Tibial artery (tissue), 4 donors: ENCODE results near the gene CDC42BPG.

ENCODE experiments used
- DNase-seq, 2 donors: peaks; one replicate each; pipeline ENCODE4 v3.0.0-alpha.2; 2019
- H3K27ac ChIP-seq, 2 donors: fragments of 200-600 bp; sonication (generic) in 1 of 2; 1 replicate in 1 of 2; 2 replicates in 1 of 2; pipeline ENCODE4 v1.5.1; 2018 to 2019; ENCODE audit warnings: mild to moderate bottlenecking in 1 of 2
- H3K27me3 ChIP-seq, 2 donors: fragments of 200-600 bp; sonication (generic) in 1 of 2; one replicate each; pipeline versions ENCODE4 v1.5.1 to v1.6.0; 2016 to 2019
- H3K36me3 ChIP-seq, 3 donors: fragments of 200-600 bp; sonication (generic) in 2 of 3; one replicate each; pipeline ENCODE4 v1.5.1; 2016 to 2019; ENCODE audit warnings: mild to moderate bottlenecking in 2 of 3
- H3K4me1 ChIP-seq, 4 donors: fragments of 200-600 bp; sonication (generic) in 2 of 4; 1 replicate in 3 of 4; 2 replicates in 1 of 4; pipeline ENCODE4 v1.5.1; 2016 to 2019
- H3K4me3 ChIP-seq, 2 donors: fragments of 200-600 bp; sonication (generic) in 1 of 2; 1 replicate in 1 of 2; 2 replicates in 1 of 2; pipeline ENCODE4 v1.5.1; 2018 to 2019; ENCODE audit warnings: mild to moderate bottlenecking in 2 of 2
- H3K9me3 ChIP-seq, 3 donors: fragments of 200-600 bp; sonication (generic) in 1 of 3; one replicate each; pipeline ENCODE4 v1.5.1; 2016 to 2019
- intact Hi-C: fragments of 100-400 bp; cut with DNase I; formaldehyde crosslinking; loops from one replicate; pipeline ENCODE4 v1.15.0; 2023; ENCODE audit warnings: low total_unique reads
- TF ChIP-seq, protein P1 (sequence below), 2 experiments: fragments of 200-600 bp in 1 of 2; fragments of 450-650 bp in 1 of 2; IDR thresholded peaks; one replicate each; pipeline ENCODE4 v1.5.1; 2017 to 2019; ENCODE audit warnings: antibody characterized with exemption in 2 of 2, mild to moderate bottlenecking in 1 of 2, moderate library complexity in 1 of 2

Gene CDC42BPG

GRCh38 chr11:64859542-64860414 lies 15.3 kb upstream of the CDC42BPG start:
- DNase-seq, result no peak
- Histone ChIP-seq H3K4me3 (no peak overlapping the region), H3K27ac (peak overlapping the region; percentile 82 to 97), H3K4me1 (peaks cover 6 to 97% (median 85%) of the 10 kb centered on the region in 4 donors), H3K27me3 (no peaks in the 10 kb centered on the region), H3K9me3 (no peaks in the 10 kb centered on the region), H3K36me3 (peaks cover 16 to 31% (median 22%) of the 10 kb centered on the region in 3 donors)
- intact Hi-C loops, result no loop called here
- TF ChIP-seq, protein P1, sequence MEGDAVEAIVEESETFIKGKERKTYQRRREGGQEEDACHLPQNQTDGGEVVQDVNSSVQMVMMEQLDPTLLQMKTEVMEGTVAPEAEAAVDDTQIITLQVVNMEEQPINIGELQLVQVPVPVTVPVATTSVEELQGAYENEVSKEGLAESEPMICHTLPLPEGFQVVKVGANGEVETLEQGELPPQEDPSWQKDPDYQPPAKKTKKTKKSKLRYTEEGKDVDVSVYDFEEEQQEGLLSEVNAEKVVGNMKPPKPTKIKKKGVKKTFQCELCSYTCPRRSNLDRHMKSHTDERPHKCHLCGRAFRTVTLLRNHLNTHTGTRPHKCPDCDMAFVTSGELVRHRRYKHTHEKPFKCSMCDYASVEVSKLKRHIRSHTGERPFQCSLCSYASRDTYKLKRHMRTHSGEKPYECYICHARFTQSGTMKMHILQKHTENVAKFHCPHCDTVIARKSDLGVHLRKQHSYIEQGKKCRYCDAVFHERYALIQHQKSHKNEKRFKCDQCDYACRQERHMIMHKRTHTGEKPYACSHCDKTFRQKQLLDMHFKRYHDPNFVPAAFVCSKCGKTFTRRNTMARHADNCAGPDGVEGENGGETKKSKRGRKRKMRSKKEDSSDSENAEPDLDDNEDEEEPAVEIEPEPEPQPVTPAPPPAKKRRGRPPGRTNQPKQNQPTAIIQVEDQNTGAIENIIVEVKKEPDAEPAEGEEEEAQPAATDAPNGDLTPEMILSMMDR (IDR thresholded peaks at IDR 0.05), result no peak

- H3K4me1 ChIP-seq, result peaks cover 6 to 98% (median 84%) of the 10 kb centered on the region in 4 donors
- TF ChIP-seq, protein P1 (IDR thresholded peaks at IDR 0.05), result no peak
- DNase-seq, result no peak
- H3K4me3 ChIP-seq, result no peak overlapping the region
- peak overlapping the region; percentile 82 to 97 for H3K27ac ChIP-seq
- peaks cover 26 to 42% (median 32%) of the 10 kb centered on the region in 3 donors for H3K36me3 ChIP-seq
- H3K9me3 ChIP-seq, result no peaks in the 10 kb centered on the region
- intact Hi-C loops, result no loop called here
- no peaks in the 10 kb centered on the region for H3K27me3 ChIP-seq
These were observed 14.2 kb upstream of the CDC42BPG start for GRCh38 chr11:64858467-64859263.

- DNase-seq, result no peak
- H3K27me3 ChIP-seq, result no peaks in the 10 kb centered on the region
- TF ChIP-seq, protein P1 (IDR thresholded peaks at IDR 0.05), result no peak
- peaks cover 6 to 96% (median 80%) of the 10 kb centered on the region in 4 donors for H3K4me1 ChIP-seq
- peak overlapping the region; percentile 82 to 97 for H3K27ac ChIP-seq
- H3K4me3 ChIP-seq, result no peak overlapping the region
- peaks cover 37 to 54% (median 41%) of the 10 kb centered on the region in 3 donors for H3K36me3 ChIP-seq
- H3K9me3 ChIP-seq, result no peaks in the 10 kb centered on the region
- intact Hi-C loops, result no loop called here
These were observed 13.0 kb upstream of the CDC42BPG start for GRCh38 chr11:64857485-64857884.

DNA sequence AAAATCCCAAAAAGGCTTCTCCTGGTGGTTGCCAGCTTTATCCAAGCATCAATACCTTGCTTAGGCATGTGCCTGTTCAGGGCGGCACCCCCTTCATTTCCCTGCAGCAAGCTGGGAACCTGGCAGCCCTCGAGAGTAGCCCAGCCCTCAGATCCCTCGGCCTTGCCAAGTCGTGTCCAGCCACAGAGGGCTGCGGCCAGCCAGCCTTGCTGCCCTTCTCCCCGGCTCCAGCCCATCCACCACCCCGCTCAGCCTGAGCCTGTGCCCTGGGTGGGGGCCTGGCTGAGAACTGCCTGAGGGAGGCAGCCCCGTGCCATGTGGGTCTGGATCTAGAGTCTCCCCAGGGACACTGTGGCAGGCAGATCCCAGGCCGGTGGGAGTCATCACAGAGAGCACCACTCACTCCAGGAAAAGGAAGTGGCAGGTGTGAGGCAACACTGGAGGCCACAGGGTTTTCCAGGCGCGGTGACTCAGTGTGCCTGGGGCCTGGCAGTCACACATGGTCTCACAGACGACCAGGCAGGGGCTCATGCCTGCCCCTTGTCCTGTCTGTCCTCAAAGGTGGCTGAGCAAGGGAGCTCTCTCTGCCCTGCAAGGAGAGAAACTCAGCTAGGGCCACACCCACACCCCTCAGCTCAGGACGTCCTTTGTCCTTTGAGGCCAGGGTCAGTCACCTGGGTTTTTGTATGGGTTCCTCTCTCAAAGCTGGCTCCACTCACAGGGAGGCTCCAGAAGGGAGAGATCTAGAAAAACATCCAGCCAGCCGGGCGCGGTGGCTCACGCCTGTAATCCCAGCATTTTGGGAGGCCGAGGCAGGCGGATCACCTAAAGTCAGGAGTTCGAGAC lies 12.2 kb upstream of the CDC42BPG start:
- H3K27me3 ChIP-seq, result no peaks in the 10 kb centered on the region
- peak overlapping the region; percentile 82 to 97 for H3K27ac ChIP-seq
- TF ChIP-seq, protein P1 (IDR thresholded peaks at IDR 0.05), result no peak
- H3K4me3 ChIP-seq, result no peak overlapping the region
- intact Hi-C loops, result no loop called here
- DNase-seq, result peak; percentile 90 to 97
- no peaks in the 10 kb centered on the region for H3K9me3 ChIP-seq
- H3K36me3 ChIP-seq, result peaks cover 41 to 62% (median 44%) of the 10 kb centered on the region in 3 donors
- peaks cover 6 to 92% (median 79%) of the 10 kb centered on the region in 4 donors for H3K4me1 ChIP-seq
